GM12878 (cell line): Measurements from ENCODE around the gene CCDC170.

Experiments used
- CHD2 ChIP-seq: IDR thresholded peaks from 2 replicates; pipeline ENCODE4 v1.6.1; 2011; ENCODE audit warnings: low read depth, low read length, improper control_type of control experiment, borderline replicate concordance
- CTCF ChIP-seq, 3 experiments: IDR thresholded peaks in 2 of 3; conservative IDR thresholded peaks in 1 of 3; 2 replicates each; pipeline ENCODE4 v1.5.1; 2011; ENCODE audit warnings: low read depth in 3 of 3, low read length in 3 of 3, mild to moderate bottlenecking in 3 of 3, control low read depth in 2 of 3, moderate library complexity in 2 of 3, inconsistent platforms in 1 of 3, mixed read lengths in 1 of 3; ENCODE audit not compliant: control insufficient read depth in 2 of 3, insufficient read depth in 1 of 3; ENCODE audit errors: extremely low read depth in 1 of 3
- PML ChIP-seq: IDR thresholded peaks from 2 replicates; pipeline ENCODE4 v1.6.1; 2012; ENCODE audit warnings: low read length, inconsistent platforms
- SIN3A ChIP-seq: IDR thresholded peaks from 2 replicates; pipeline ENCODE4 v1.6.1; 2012; ENCODE audit warnings: low read depth, low read length, improper control_type of control experiment
- SREBF1 ChIP-seq: IDR thresholded peaks from 2 replicates; pipeline ENCODE4 v1.6.1; 2012; ENCODE audit warnings: mild to moderate bottlenecking, low read length
- ZSCAN29 ChIP-seq: fragments of 450-650 bp; IDR thresholded peaks from 2 replicates; pipeline ENCODE4 v1.6.1; 2017; ENCODE audit warnings: mild to moderate bottlenecking, moderate library complexity
- TF ChIP-seq, protein P1 (sequence below): IDR thresholded peaks from 2 replicates; pipeline ENCODE4 v1.6.1; 2012; ENCODE audit warnings: low read depth, low read length, improper control_type of control experiment
- TF ChIP-seq, protein P2 (sequence below): fragments of 450-650 bp; IDR thresholded peaks from 2 replicates; pipeline ENCODE4 v1.6.1; 2016; ENCODE audit warnings: mild to moderate bottlenecking

GRCh38 chr6:151669208-151669560 is 175.4 kb downstream of the CCDC170 start:
- TF ChIP-seq SIN3A (no peak), CTCF (IDR thresholded peaks at IDR 0.05 in 2 of 3, conservative IDR thresholded peaks at IDR 0.05 in 1 of 3; ENCODE audit: control insufficient read depth in 2 of 3, extremely low read depth in 1 of 3, insufficient read depth in 1 of 3, low read depth in 3 of 3, low read length in 3 of 3) (no peak), CHD2 (no peak), PML (no peak), SREBF1 (no peak), ZSCAN29 (no peak)
- TF ChIP-seq, protein P1, sequence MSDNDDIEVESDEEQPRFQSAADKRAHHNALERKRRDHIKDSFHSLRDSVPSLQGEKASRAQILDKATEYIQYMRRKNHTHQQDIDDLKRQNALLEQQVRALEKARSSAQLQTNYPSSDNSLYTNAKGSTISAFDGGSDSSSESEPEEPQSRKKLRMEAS = no peak
- TF ChIP-seq, protein P2, sequence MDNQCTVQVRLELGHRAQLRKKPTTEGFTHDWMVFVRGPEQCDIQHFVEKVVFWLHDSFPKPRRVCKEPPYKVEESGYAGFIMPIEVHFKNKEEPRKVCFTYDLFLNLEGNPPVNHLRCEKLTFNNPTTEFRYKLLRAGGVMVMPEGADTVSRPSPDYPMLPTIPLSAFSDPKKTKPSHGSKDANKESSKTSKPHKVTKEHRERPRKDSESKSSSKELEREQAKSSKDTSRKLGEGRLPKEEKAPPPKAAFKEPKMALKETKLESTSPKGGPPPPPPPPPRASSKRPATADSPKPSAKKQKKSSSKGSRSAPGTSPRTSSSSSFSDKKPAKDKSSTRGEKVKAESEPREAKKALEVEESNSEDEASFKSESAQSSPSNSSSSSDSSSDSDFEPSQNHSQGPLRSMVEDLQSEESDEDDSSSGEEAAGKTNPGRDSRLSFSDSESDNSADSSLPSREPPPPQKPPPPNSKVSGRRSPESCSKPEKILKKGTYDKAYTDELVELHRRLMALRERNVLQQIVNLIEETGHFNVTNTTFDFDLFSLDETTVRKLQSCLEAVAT = no peak
